ENCODE data around the gene MRTFA. TPM values are rescaled to one million over a fixed set of nuclear protein-coding genes. Genes with fewer than 3 reads are reported as not detected.
"Not testable (repeated sequence)": the region's sequence is repeated elsewhere in the genome, so short reads cannot be mapped to it uniquely, and the experiment has no call there.

Gene MRTFA
- total and polyA plus RNA-seq, 2 of the 13 experiments (the other 11 are each of a cell fraction or from before 2014, with no cell fraction given), result 2.4 to 8.2 TPM

- Histone ChIP-seq H3K9ac (ENCODE audit: insufficient read depth, low read depth, low read length) (no peak overlapping the region), H3K36me3 (replicated peaks in 1 of 2; ENCODE audit: control insufficient read depth in 1 of 2, insufficient read depth in 2 of 2, low read length in 2 of 2) (no peaks in the 10 kb centered on the region; a peak in 1 of 5 replicates), H3K4me1 (ENCODE audit: insufficient read depth, low read length) (peaks cover 62% of the 10 kb centered on the region), H3K9me3 (ENCODE audit: low read length) (no peaks in the 10 kb centered on the region), H2AFZ (ENCODE audit: low read length) (no peak overlapping the region), H3K4me2 (ENCODE audit: low read depth, low read length) (no peak overlapping the region), H3K4me3 (replicated peaks in 1 of 3; ENCODE audit: insufficient read depth in 1 of 3, low read depth in 2 of 3, low read length in 3 of 3) (no peak overlapping the region), H3K79me2 (ENCODE audit: insufficient read depth, low read length) (peaks cover 72% of the 10 kb centered on the region), H3K27ac (ENCODE audit: extremely low read length, insufficient read depth, low read length) (no peak overlapping the region), H4K20me1 (ENCODE audit: insufficient read depth, low read length) (no peaks in the 10 kb centered on the region), H3K27me3 (ENCODE audit: control insufficient read depth in 1 of 2, insufficient read depth in 2 of 2, low read length in 2 of 2) (no peaks in the 10 kb centered on the region)
- in situ Hi-C loops (cut with HindIII; ENCODE audit: extremely low pct_ligation_motif_present, low pct_unique_long_range_greater_than_20kb) (no loop called here), intact Hi-C loops (cut with micrococcal nuclease; ENCODE audit: unreplicated experiment) (no loop called here)
- ChIA-PET POLR2A (interaction anchor here (0.6 kb wide), 1 partner anchor 9 kb away, joined by 4 read pairs; no protein-coding TSS in a partner anchor), CTCF (ENCODE audit: low intra/inter-chr PET ratio, low total read pairs) (no interaction called here)
- ATAC-seq (no peak), FAIRE-seq (no peak), DNase-seq (ENCODE audit: low spot score) (no peak)
- BruUV-seq (replicated peaks), result no TSS peak
- TF ChIP-seq SUZ12 (IDR thresholded peaks at IDR 0.05; ENCODE audit: low read depth, low read length) (no peak), ZNF770 (CRISPR knock-in tag; IDR thresholded peaks at IDR 0.05) (peak; percentile 51; the same call in 1 of the 2 replicates)
- 100% methylated on average over 6 of the region's 6 CpGs for WGBS (ENCODE audit: low lambda C conversion rate)
Measured at GRCh38 chr22:40599731-40600130, 36.8 kb downstream of the MRTFA start.

GRCh38 chr22:40598712-40599111 is 37.8 kb downstream of the MRTFA start:
- WGBS (ENCODE audit: low lambda C conversion rate), result 96% methylated on average over 10 of the region's 10 CpGs
- ATAC-seq; H3K9ac ChIP-seq (ENCODE audit: insufficient read depth, low read depth, low read length); H3K9me3 ChIP-seq (ENCODE audit: low read length); H4K20me1 ChIP-seq (ENCODE audit: insufficient read depth, low read length); H3K4me2 ChIP-seq (ENCODE audit: low read depth, low read length); H2AFZ ChIP-seq (ENCODE audit: low read length); H3K36me3 ChIP-seq (replicated peaks in 1 of 2; ENCODE audit: control insufficient read depth in 1 of 2, insufficient read depth in 2 of 2, low read length in 2 of 2); POLR2A ChIA-PET; intact Hi-C loops (cut with micrococcal nuclease; ENCODE audit: unreplicated experiment); in situ Hi-C loops (cut with HindIII; ENCODE audit: extremely low pct_ligation_motif_present, low pct_unique_long_range_greater_than_20kb); CTCF ChIA-PET (ENCODE audit: low intra/inter-chr PET ratio, low total read pairs); H3K27me3 ChIP-seq (ENCODE audit: control insufficient read depth in 1 of 2, insufficient read depth in 2 of 2, low read length in 2 of 2); BruUV-seq (replicated peaks); H3K27ac ChIP-seq (ENCODE audit: extremely low read length, insufficient read depth, low read length); DNase-seq (ENCODE audit: low spot score); H3K4me3 ChIP-seq (replicated peaks in 1 of 3; ENCODE audit: insufficient read depth in 1 of 3, low read depth in 2 of 3, low read length in 3 of 3); FAIRE-seq: not testable (repeated sequence)
- H3K79me2 ChIP-seq (ENCODE audit: insufficient read depth, low read length), result peaks cover 77% of the 10 kb centered on the region
- peaks cover 70% of the 10 kb centered on the region for H3K4me1 ChIP-seq (ENCODE audit: insufficient read depth, low read length)

Data from HepG2 (cell line).